Esophagus (tissue), 2 donors: Measurements from ENCODE around the gene FOSL1. TPM values are rescaled to one million over a fixed set of nuclear protein-coding genes. Genes with fewer than 3 reads are reported as not detected.

Experiments used
- H3K27ac ChIP-seq, 2 donors: one replicate each; pipeline ENCODE4 v1.5.1; 2013; ENCODE audit warnings: low read depth in 2 of 2, mild to moderate bottlenecking in 2 of 2, inconsistent platforms in 1 of 2, low read length in 1 of 2, moderate library complexity in 1 of 2
- H3K27me3 ChIP-seq, 2 donors: one replicate each; pipeline ENCODE4 v1.6.1; 2013; ENCODE audit warnings: low read length in 2 of 2, control low read depth in 1 of 2, mild to moderate bottlenecking in 1 of 2; ENCODE audit not compliant: insufficient read depth in 2 of 2, control insufficient read depth in 1 of 2
- H3K36me3 ChIP-seq, 2 donors: one replicate each; pipeline ENCODE4 v1.6.1; 2013; ENCODE audit warnings: low read length in 1 of 2; ENCODE audit not compliant: control insufficient read depth in 2 of 2, insufficient read depth in 2 of 2
- H3K4me1 ChIP-seq, 2 donors: one replicate each; pipeline ENCODE4 v1.6.1; 2013; ENCODE audit warnings: low read length in 1 of 2; ENCODE audit not compliant: control insufficient read depth in 2 of 2, insufficient read depth in 2 of 2
- H3K4me3 ChIP-seq, 2 donors: one replicate each; pipeline ENCODE4 v1.5.1; 2013; ENCODE audit warnings: low read length in 2 of 2, mild to moderate bottlenecking in 2 of 2, low read depth in 1 of 2, moderate library complexity in 1 of 2
- H3K9me3 ChIP-seq, 2 donors: one replicate each; pipeline ENCODE4 v1.6.1; 2013; ENCODE audit warnings: mild to moderate bottlenecking in 2 of 2, low read depth in 1 of 2, low read length in 1 of 2, moderate library complexity in 1 of 2; ENCODE audit not compliant: control insufficient read depth in 2 of 2, insufficient read depth in 1 of 2
- WGBS, 2 donors: extraction: QIAGEN DNeasy Blood & Tissue Kit; methylation state at CpG; one replicate each; pipeline ENCODE4 v1.1.7; 2013; 5-methylcytosine and 5-hydroxymethylcytosine counted together
- polyA plus RNA-seq, 2 donors: library from polyadenylated mRNA; stranded (reverse); fragments of 200-250 nt; gene quantifications; one replicate each; pipeline ENCODE4 v1.2.3, GENCODE V29; 2013
- donor health status: healthy with polysubstance abuse.
- donor health status: Bipolar disorder and iron deficiency.

Gene FOSL1
- polyA plus RNA-seq, 2 donors: 26.7 to 39.6 TPM

DNA sequence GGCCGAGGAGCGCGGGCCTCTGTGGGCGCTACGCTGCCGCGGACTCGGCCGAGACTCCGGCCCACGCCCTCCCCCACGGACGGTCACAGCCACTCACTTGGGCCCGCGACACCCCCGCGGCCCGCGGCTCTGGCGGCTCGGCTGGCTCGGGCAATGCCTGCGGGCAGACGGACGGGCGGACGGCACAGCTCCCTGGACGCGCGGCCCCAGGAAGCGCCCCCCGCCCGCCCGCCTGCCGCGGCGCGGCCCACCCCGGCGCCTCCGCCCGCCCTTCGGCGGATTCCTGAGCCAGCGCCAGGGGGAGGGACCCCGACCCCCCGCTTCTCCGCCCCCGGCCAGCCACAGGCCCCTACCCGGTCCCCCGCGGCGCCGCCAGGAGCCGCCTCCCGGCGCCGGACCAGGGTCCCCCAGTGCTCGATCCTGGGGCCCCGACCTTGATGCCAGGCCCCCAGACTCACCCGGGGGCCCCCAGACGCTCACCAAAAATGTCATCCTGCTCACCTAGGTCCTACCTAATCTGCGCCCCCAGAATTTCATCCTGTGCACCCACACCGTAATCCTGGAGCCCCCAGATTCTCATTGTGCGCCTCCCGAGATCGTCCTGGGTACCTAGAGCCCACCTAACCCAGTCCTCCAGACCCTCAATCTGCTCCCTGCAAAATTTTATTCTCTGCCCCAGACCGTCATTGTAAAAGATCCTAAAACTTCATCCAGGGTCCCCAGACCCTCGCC, 27.4 kb downstream of the FOSL1 start, which contains the start of gene EFEMP2:
TSS of gene EFEMP2 (minus strand) at position 215 of the 732 bp plus-strand sequence. CDS start 446 bp downstream, outside the sequence.
- Histone ChIP-seq H3K27ac (peak within 1 kb of the TSS; percentile 81 to 85), H3K4me1 (peaks cover 0 to 3% of the 10 kb centered on the region in 2 donors), H3K9me3 (no peaks in the 10 kb centered on the region), H3K36me3 (no peaks in the 10 kb centered on the region), H3K4me3 (peak within 1 kb of the TSS; percentile 47 to 49), H3K27me3 (no peaks in the 10 kb centered on the region)
- 0 to 2% methylated on average over 28 to 69 of the region's 69 CpGs for WGBS, 2 donors

DNA sequence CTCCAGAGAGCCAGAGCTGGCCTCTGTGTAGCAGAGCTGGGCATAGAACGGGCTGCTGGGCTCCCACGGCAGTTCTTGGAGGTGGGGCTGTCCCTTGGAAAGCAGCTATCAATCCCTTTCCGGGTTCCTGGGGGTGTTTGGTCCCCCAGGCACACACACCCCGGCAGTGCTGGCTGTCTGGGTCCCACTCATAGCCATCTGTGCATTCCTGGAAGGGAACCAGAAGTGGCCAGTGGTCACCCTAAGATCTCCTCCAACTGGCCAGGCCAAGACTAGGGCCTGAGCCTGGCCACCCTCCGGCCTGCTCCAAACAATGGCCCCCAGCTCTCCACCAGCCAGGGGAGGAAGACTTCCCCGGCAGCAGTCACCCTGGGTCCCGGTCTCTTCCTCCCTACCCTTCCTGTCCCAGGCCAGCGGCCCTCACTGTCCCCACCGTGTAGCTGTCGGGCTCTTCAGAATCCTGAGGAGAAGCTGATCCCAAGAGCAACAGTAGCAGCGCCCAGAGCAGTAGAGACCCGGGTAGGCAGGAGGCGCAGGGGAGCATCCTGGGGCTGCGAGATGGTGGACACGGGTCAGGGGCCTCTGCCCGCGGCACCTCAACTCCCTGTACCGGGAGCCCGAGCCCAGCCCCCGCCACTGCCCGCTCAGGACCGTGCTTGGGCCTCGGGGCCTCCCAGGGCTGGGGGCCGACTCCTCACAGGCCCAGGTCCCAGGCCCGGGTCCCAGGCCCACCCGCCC, 28.2 kb downstream of the FOSL1 start:
- Histone ChIP-seq H3K9me3 (no peaks in the 10 kb centered on the region), H3K4me3 (peak overlapping the region; percentile 36 to 49), H3K4me1 (peaks cover 0 to 3% of the 10 kb centered on the region in 2 donors), H3K27ac (peak overlapping the region; percentile 78 to 81), H3K27me3 (no peaks in the 10 kb centered on the region), H3K36me3 (peaks cover 0 to under 1% of the 10 kb centered on the region in 2 donors)
- 30% methylated on average over 25 to 26 of the region's 26 CpGs for WGBS, 2 donors

DNA sequence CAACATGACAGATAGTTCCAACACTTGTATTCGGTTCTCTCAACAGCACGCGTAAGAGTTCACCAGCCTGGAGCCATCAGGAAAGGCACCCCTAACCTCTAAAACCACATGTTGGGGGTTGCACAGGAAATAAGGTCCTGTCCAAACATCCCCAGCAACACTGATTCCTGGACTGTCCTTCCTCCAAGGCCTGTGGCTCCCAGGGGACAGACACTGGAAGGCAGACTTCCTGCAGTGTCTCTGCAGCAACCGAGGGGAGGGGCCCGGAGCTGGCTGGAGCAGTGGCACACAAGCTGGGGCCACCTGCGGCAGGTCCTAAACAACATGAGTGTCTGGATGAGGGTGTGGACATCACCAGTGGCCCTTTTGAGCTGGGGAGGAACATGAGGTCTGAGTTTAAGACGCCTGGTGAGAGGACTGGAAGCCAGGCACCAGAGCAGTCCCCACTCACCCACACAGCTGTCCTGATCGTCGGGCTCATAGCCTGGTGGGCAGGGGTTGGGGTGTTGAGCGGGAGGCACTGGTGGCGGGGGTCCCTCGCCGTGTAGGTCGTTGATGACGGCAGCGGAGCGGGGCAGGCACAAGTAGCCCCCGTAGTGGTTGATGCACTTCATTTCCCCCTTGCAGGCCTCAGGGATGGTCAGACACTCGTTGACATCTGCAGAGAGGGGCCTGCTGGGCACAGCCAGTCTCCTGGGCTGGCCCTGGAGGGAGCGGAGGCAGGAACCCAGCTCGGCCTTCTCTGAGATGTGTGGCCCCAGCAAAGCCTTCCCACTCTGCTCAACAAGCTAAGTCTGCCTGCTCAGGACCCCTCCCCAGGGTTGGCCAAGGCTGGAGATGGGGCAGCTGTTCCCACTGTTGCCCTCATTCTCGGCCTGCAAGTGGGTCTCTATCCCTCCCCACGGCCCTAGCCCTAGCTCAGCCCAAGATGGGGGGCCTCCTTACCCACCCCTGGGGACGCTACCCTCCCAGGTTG, 29.2 kb downstream of the FOSL1 start:
- Histone ChIP-seq H3K36me3 (peaks cover 0 to 8% of the 10 kb centered on the region in 2 donors), H3K4me1 (peaks cover 0 to 3% of the 10 kb centered on the region in 2 donors), H3K9me3 (no peaks in the 10 kb centered on the region), H3K4me3 (no peak overlapping the region), H3K27ac (peak overlapping the region; percentile 12 to 78), H3K27me3 (no peaks in the 10 kb centered on the region)
- WGBS, 2 donors: 69 to 71% methylated on average over 24 of the region's 24 CpGs

DNA sequence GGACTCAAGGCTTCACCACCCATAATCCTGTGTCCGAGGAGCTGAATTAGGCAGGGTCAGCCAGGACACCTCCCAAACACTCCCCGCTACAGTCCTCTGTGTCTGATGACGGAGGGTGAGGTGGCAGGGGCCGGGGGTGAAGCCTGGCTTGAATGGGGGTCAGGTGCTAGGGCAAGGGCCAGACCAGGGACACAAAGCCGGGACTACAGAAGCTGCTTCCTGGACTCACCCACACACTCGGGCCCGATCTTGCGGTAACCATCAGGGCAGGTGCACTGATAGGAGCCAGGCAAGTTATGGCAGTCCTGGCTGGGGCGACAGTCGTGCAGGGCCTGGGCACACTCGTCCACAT, 29.9 kb downstream of the FOSL1 start:
- Histone ChIP-seq H3K4me1 (peaks cover 0 to 3% of the 10 kb centered on the region in 2 donors), H3K36me3 (peaks cover 0 to 15% of the 10 kb centered on the region in 2 donors), H3K27ac (peak overlapping the region in 1 of 2 donors; percentile 5), H3K27me3 (no peaks in the 10 kb centered on the region), H3K9me3 (no peaks in the 10 kb centered on the region), H3K4me3 (no peak overlapping the region)
- WGBS, 2 donors: 75 to 80% methylated on average over 11 of the region's 11 CpGs

DNA sequence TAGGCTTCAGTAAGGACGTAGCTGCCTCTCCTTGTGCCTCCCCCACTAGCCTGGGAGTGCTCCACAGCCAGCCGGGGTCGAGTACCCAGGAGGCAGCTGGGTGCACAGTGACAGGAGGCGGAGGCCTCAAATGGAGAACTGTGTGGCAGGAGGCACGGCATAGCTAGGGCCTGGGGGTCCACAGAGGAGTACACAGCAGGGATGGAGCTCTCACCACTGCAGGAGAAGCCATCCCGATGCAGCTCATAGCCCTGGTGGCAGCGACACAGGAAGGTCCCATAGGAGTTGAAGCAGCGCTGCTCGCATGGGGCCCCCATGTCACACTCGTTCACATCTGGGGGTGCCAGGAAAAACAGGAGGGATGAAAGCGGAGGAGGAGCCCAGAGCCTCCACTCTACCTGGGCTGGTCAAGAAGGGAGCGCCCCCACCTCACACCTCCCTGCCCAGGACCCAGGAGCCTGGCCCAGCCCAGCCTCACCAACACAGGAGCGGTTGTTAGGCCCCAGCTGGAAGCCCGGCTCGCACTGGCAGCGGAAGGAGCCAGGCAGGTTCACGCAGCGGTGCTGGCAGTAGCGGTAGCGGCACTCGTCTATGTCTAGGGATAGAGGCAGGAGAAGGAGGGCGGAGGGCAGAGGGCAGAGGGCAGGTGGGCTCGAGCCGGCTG, 30.4 kb downstream of the FOSL1 start:
- Histone ChIP-seq H3K4me1 (peaks cover 0 to 3% of the 10 kb centered on the region in 2 donors), H3K9me3 (no peaks in the 10 kb centered on the region), H3K4me3 (no peak overlapping the region), H3K27ac (no peak overlapping the region), H3K36me3 (peaks cover 0 to 20% of the 10 kb centered on the region in 2 donors), H3K27me3 (no peaks in the 10 kb centered on the region)
- WGBS, 2 donors: 74 to 76% methylated on average over 24 of the region's 24 CpGs

DNA sequence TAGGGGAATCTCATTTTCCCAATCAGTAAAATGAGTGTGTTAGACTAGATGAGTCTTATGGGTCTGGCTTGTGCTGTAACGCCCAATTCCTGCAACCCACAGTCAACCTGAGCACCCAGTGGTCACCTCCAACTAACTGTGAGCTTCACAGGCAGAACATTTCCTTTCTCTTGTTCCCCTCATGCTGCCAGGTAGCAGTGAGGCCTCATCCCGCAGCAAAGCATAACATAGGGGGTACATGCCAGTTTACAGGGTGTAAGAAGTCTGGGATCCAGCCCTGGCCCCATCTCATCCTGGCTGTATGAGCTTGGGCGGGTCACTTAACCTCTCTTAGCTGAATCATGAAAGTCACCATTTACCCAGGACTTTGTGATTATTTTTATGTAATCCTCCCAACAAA, 31.3 kb downstream of the FOSL1 start:
- no peak overlapping the region for H3K4me3 ChIP-seq
- H3K9me3 ChIP-seq: no peaks in the 10 kb centered on the region
- no peaks in the 10 kb centered on the region for H3K27me3 ChIP-seq
- no peak overlapping the region for H3K27ac ChIP-seq
- peaks cover 0 to 3% of the 10 kb centered on the region in 2 donors for H3K4me1 ChIP-seq
- peaks cover 0 to 29% of the 10 kb centered on the region in 2 donors for H3K36me3 ChIP-seq
- 77 to 88% methylated on average over 3 of the region's 3 CpGs for WGBS, 2 donors

DNA sequence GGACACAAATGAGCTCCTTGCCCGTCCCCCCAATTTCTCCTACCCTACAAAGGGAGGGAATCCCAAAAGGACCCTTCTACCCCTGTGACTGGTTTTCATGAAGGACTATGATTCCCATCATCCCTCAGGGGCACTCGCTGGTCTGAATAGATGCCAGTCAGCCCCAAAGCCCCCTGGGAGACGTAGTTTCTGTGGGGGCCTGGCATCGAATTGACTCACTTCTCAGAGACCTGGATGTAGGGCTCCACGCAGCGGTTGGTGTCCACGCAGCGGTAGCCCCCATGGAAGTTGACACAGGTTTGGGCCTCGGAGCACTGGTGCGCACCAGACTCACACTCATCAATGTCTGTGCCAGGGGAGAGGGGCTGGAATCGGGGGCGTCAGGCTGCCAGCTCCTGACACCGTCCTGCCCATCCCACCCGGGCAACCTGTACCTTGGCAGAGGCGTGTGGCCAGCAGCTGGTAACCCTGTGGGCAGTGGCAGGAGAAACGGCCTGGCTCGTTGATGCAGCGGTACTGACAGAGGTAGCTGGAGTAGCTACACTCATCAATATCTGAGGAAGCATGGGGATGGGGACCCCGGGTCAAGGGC, 32.0 kb downstream of the FOSL1 start:
- Histone ChIP-seq H3K27ac (no peak overlapping the region), H3K36me3 (peaks cover 0 to 36% of the 10 kb centered on the region in 2 donors), H3K27me3 (no peaks in the 10 kb centered on the region), H3K4me1 (peaks cover 0 to 3% of the 10 kb centered on the region in 2 donors), H3K4me3 (no peak overlapping the region), H3K9me3 (no peaks in the 10 kb centered on the region)
- 86 to 87% methylated on average over 19 of the region's 19 CpGs for WGBS, 2 donors

DNA sequence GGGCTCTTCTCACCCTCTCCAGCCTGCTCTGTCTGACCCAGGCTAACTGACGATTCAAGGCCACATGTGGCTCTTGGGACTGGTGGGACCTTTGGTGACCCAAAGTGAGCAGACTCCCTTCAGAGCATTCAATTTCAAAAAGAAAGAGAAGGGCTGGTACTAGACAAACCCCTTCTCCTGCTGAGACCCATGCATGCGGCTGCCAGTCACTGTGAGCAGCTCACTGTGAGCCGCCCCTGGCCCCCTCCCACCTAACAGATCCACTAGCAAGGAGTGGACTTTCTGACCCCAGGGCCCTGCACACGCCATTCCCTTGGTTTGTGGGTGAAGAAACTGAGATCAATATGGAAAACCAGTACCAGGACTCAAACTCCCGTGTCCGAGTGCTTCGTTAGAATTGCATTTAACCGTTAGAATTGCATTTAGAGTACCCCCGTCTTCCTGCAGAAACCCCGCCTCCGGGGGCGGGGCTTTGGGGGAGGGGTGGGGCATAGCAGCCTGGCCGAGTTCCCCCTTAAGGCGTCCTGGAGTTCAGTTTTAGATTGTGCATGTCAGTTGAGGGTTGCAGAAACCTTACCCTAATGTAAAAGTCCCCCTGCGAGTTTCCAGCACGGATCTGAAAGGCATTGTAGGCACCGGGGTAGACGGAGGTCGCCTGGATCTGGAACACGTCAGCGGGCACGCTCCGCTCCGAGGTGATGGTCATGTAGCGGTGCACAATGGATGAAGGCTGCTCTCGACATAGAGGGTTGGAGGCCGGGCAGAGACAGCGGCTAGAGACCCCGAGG, 32.7 kb downstream of the FOSL1 start:
- no peaks in the 10 kb centered on the region for H3K27me3 ChIP-seq
- H3K9me3 ChIP-seq: no peaks in the 10 kb centered on the region
- 69 to 72% methylated on average over 29 of the region's 29 CpGs for WGBS, 2 donors
- peaks cover 0 to 3% of the 10 kb centered on the region in 2 donors for H3K4me1 ChIP-seq
- H3K27ac ChIP-seq: no peak overlapping the region
- peaks cover 0 to 41% of the 10 kb centered on the region in 2 donors for H3K36me3 ChIP-seq
- H3K4me3 ChIP-seq: no peak overlapping the region
